Naive thymus-derived CD8-positive, alpha-beta T cell (primary cell): Measurements from ENCODE around the gene MRPL45. TPM values are rescaled to one million over a fixed set of nuclear protein-coding genes. Genes with fewer than 3 reads are reported as not detected.
"Not testable (repeated sequence)": the region's sequence is repeated elsewhere in the genome, so short reads cannot be mapped to it uniquely, and the experiment has no call there.

Experiments used
- ATAC-seq, 2 donors: fragments of 150-1000 bp; cut with Tn5 transposase in 1 of 2; sonication (Bioruptor Pico), chemical (Tn5 transposase) in 1 of 2; 1 replicate in 1 of 2; 2 replicates in 1 of 2; pipeline ENCODE4 v1.10.0; 2021; ENCODE audit warnings: mild to moderate bottlenecking in 2 of 2, moderate library complexity in 2 of 2
- POLR2A ChIA-PET: fragments of 350-600 bp; sonication (Branson Sonifier 250); formaldehyde crosslinking; loops from one replicate; lab custom pipeline; 2021; ENCODE audit warnings: antibody characterized with exemption; lab: Charles Lee
- DNase-seq, 10 donors: peaks; one replicate each; pipeline versions ENCODE4 v3.0.0 to v3.0.0-alpha.2; 2020 to 2022
- H3K27ac Mint-ChIP-seq, 10 donors: one replicate each; pipeline ENCODE4 v1.8.0; 2020 to 2022; ENCODE audit warnings: mild to moderate bottlenecking in 10 of 10, mixed read lengths in 10 of 10, moderate library complexity in 4 of 10, inconsistent platforms in 1 of 10
- H3K27me3 Mint-ChIP-seq, 5 donors: one replicate each; pipeline ENCODE4 v1.8.0; 2021 to 2022; ENCODE audit warnings: mixed read lengths in 5 of 5
- H3K36me3 Mint-ChIP-seq, 3 donors: one replicate each; pipeline ENCODE4 v1.8.0; 2020 to 2022; ENCODE audit warnings: mixed read lengths in 3 of 3, mild to moderate bottlenecking in 2 of 3, inconsistent platforms in 1 of 3
- H3K4me1 Mint-ChIP-seq, 4 donors: one replicate each; pipeline ENCODE4 v1.8.0; 2021 to 2022; ENCODE audit warnings: mixed read lengths in 4 of 4
- H3K4me3 Mint-ChIP-seq, 10 donors: one replicate each; pipeline ENCODE4 v1.8.0; 2020 to 2022; ENCODE audit warnings: mild to moderate bottlenecking in 10 of 10, mixed read lengths in 10 of 10, moderate library complexity in 6 of 10, inconsistent platforms in 1 of 10
- H3K9me3 Mint-ChIP-seq, 9 donors: one replicate each; pipeline ENCODE4 v1.8.0; 2020 to 2022; ENCODE audit warnings: mixed read lengths in 9 of 9, mild to moderate bottlenecking in 3 of 9, inconsistent platforms in 1 of 9, moderate library complexity in 1 of 9
- polyA plus RNA-seq, 3 donors: library from polyadenylated mRNA; unstranded; fragments of 300-500 nt; fragmentation: Illumina TruSeq; gene quantifications; one replicate each; pipeline ENCODE4 v1.2.3, GENCODE V29; 2021
- total RNA-seq, 8 experiments: library from RNA in 2 of 8; stranded (reverse) in 2 of 8; gene quantifications; one replicate each; pipeline ENCODE4 v1.2.3 and lab custom pipeline; 2021 to 2026

MRPL45 gene
- total and polyA plus RNA-seq, 5 experiments from 2014 or later = 21.6 to 34.7 (median 24.0) TPM

DNA sequence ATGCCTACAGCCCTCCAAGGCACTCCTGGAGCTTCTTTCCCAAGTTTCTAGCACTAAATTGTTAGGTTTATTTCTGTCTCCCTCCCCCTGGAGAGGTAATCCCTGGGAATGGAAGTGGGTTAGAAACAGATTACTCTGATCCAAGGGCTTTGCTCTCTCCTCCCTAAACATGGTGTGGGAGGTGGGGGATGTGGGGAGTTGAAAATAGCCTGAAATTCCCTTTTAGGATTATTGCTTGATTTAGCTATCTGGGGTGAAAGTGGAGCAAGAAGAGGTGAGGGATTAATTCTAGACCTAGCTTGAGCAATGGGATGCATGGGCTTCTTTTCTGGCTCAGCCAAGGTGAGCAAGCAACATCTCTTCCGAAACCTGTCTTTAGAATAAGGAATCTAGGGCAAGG is 7.2 kb upstream of the MRPL45 start:
- H3K27ac Mint-ChIP-seq, H3K4me3 Mint-ChIP-seq, H3K4me1 Mint-ChIP-seq, POLR2A ChIA-PET, H3K36me3 Mint-ChIP-seq, DNase-seq, ATAC-seq, H3K9me3 Mint-ChIP-seq, H3K27me3 Mint-ChIP-seq: not testable (repeated sequence)

GRCh38 chr17:38295602-38296365 is 1.2 kb upstream of the MRPL45 start:
- H3K9me3 Mint-ChIP-seq, H3K36me3 Mint-ChIP-seq, DNase-seq, H3K27me3 Mint-ChIP-seq, ATAC-seq, POLR2A ChIA-PET: not testable (repeated sequence)
- H3K4me1 Mint-ChIP-seq = peaks cover 7 to 14% (median 8%) of the 10 kb centered on the region in 4 donors
- H3K4me3 Mint-ChIP-seq = peak overlapping the region; percentile 84 to 95 (median 91)
- peak overlapping the region in 9 of 10 donors; percentile 40 to 99 (median 97) for H3K27ac Mint-ChIP-seq

GRCh38 chr17:38315497-38315896 is 18.5 kb downstream of the MRPL45 start:
- POLR2A ChIA-PET = no interaction called here
- DNase-seq (no peak), ATAC-seq (no peak)
- no peak overlapping the region for H3K27ac Mint-ChIP-seq
- H3K4me1 Mint-ChIP-seq = peaks cover 0 to 3% (median 0%) of the 10 kb centered on the region in 4 donors
- H3K4me3 Mint-ChIP-seq = no peak overlapping the region
- H3K27me3 Mint-ChIP-seq = no peaks in the 10 kb centered on the region
- H3K9me3 Mint-ChIP-seq = no peaks in the 10 kb centered on the region
- peaks cover 4 to 70% (median 22%) of the 10 kb centered on the region in 3 donors for H3K36me3 Mint-ChIP-seq

DNA sequence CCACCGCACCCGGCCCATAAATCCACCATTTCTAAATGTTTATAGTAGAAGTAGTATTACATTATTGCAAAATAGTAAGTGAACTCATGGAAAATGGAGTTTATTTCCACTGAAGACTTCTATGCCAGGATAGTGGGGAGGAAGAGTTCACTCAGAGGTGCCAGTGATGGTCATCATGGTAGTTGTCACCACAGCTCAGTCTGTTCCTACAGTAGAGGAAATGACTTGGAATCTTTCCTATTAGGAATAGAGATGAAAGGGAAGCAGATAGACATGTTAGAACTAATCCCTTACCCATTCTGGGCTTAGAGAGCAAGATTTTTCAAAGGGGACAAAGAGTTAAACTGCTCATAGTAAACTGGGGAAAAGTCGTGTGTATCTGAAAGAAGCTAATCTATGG is 20.1 kb downstream of the MRPL45 start:
- no peaks in the 10 kb centered on the region for H3K9me3 Mint-ChIP-seq
- POLR2A ChIA-PET = no interaction called here
- no peaks in the 10 kb centered on the region for H3K27me3 Mint-ChIP-seq
- DNase-seq (no peak), ATAC-seq (no peak)
- H3K27ac Mint-ChIP-seq = peak overlapping the region in 1 of 10 donors; percentile 60
- H3K4me3 Mint-ChIP-seq = no peak overlapping the region
- H3K36me3 Mint-ChIP-seq = peaks cover 4 to 73% (median 16%) of the 10 kb centered on the region in 3 donors
- peaks cover 0 to 3% (median 0%) of the 10 kb centered on the region in 4 donors for H3K4me1 Mint-ChIP-seq

GRCh38 chr17:38320482-38320881 is 23.5 kb downstream of the MRPL45 start:
- Mint-ChIP-seq H3K4me1 (peaks cover 2 to 6% (median 4%) of the 10 kb centered on the region in 4 donors), H3K4me3 (no peak overlapping the region), H3K9me3 (no peaks in the 10 kb centered on the region), H3K36me3 (peaks cover 4 to 65% (median 9%) of the 10 kb centered on the region in 3 donors), H3K27ac (no peak overlapping the region), H3K27me3 (no peaks in the 10 kb centered on the region)
- DNase-seq = no peak
- ATAC-seq = no peak
- POLR2A ChIA-PET = no interaction called here

DNA sequence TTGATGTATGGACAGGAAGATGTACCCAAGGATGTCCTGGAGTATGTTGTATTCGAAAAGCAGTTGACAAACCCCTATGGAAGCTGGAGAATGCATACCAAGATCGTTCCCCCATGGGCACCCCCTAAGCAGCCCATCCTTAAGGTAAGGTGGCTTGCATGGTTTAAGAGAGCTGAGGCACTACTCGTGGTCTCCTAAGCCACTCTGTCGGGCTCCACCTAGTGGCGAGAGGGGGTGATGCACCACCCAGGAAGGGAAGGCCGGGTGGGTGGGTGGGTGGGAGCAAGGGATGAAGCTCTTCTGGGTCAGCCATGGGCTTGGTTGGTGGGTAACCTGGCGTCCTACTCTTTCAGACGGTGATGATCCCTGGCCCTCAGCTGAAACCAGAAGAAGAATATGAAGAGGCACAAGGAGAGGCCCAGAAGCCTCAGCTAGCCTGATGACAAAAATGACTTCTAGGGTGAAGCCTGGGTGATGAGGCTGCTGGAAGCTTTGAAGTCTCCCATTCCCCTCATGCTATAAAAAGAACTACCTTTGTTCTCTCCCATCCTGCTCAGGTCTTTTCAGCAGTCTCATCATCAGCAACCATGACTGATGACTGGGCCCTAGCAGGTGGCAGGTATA is 25.3 kb downstream of the MRPL45 start:
- ATAC-seq (peak; percentile 83 to 97), DNase-seq (peak; percentile 37 to 84 (median 66))
- no peaks in the 10 kb centered on the region for H3K27me3 Mint-ChIP-seq

DNA sequence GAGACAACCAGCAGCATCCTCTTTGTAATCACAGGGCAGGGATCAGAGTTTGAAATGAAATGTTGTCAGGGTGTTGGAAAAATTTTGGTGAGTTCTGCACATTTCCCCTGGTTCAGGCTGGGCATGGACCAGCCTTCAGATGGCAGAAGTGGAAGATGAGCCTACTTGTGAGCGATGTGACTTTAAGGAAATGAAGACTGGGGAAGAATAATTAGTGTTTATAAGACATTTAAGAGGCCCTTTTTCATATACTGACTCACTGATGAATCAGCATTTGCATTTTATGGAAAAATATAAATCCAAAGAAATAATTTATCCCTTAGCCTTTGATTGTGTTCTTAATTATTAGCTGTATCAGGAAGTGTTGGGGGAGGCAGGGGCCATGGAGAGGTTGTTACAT is 25.9 kb downstream of the MRPL45 start:
- ATAC-seq (no peak), DNase-seq (no peak)
- Mint-ChIP-seq H3K4me1 (peaks cover 11 to 22% (median 15%) of the 10 kb centered on the region in 4 donors), H3K27ac (no peak overlapping the region), H3K27me3 (no peaks in the 10 kb centered on the region), H3K4me3 (no peak overlapping the region), H3K36me3 (peaks cover 0 to 46% (median 3%) of the 10 kb centered on the region in 3 donors), H3K9me3 (no peaks in the 10 kb centered on the region)
- POLR2A ChIA-PET = no interaction called here

More for the DNA sequence above, 25.3 kb downstream of the MRPL45 start:
- no peak overlapping the region for H3K4me3 Mint-ChIP-seq
- peaks cover 0 to 52% (median 3%) of the 10 kb centered on the region in 3 donors for H3K36me3 Mint-ChIP-seq
- no peaks in the 10 kb centered on the region for H3K9me3 Mint-ChIP-seq
- peaks cover 9 to 20% (median 14%) of the 10 kb centered on the region in 4 donors for H3K4me1 Mint-ChIP-seq
- POLR2A ChIA-PET = interaction anchor here (0.6 kb wide), 1 partner anchor 94 kb away, joined by 7 read pairs; no protein-coding TSS in a partner anchor
- H3K27ac Mint-ChIP-seq = peak overlapping the region in 1 of 10 donors; percentile 30

GRCh38 chr17:38324141-38324697 is 27.3 kb downstream of the MRPL45 start:
- Mint-ChIP-seq H3K4me3 (no peak overlapping the region), H3K9me3 (no peaks in the 10 kb centered on the region), H3K4me1 (peaks cover 11 to 24% (median 15%) of the 10 kb centered on the region in 4 donors), H3K27ac (no peak overlapping the region), H3K36me3 (peaks cover 0 to 40% (median 3%) of the 10 kb centered on the region in 3 donors), H3K27me3 (peaks cover 0 to 2% (median 0%) of the 10 kb centered on the region in 5 donors)
- POLR2A ChIA-PET = no interaction called here
- DNase-seq = no peak
- ATAC-seq = no peak

DNA sequence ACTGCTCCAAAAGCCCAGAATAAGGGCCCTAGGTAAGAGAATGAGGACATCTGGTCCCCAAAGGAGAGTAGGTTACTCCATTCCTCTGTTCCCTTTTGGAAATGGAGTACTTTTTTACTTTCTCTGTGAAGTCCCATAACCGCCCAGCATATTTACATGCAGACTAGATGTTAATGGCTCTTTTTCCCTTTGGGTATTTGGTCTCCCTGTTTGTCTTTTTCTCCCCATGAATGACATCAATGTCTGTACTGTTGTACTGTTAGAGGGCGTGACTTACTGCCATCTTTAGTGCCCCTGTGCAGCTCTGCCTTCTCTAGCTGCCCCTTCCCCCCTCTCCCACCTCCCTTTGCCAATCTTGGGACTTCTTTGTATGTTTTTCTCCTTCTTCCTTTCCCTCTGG is 27.8 kb downstream of the MRPL45 start:
- ATAC-seq (no peak), DNase-seq (no peak)
- Mint-ChIP-seq H3K27me3 (peaks cover 0 to 2% (median 0%) of the 10 kb centered on the region in 5 donors), H3K4me3 (no peak overlapping the region), H3K9me3 (no peaks in the 10 kb centered on the region), H3K4me1 (peaks cover 11 to 24% (median 15%) of the 10 kb centered on the region in 4 donors), H3K36me3 (peaks cover 0 to 35% (median 3%) of the 10 kb centered on the region in 3 donors), H3K27ac (peak overlapping the region in 4 of 10 donors; percentile 16 to 81 (median 34))
- POLR2A ChIA-PET = no interaction called here

- DNase-seq = no peak
- H3K27me3 Mint-ChIP-seq = peaks cover 0 to 2% (median 0%) of the 10 kb centered on the region in 5 donors
- no peaks in the 10 kb centered on the region for H3K9me3 Mint-ChIP-seq
- peak in 1 of 2 donors; percentile 45 for ATAC-seq
- H3K4me1 Mint-ChIP-seq = peaks cover 11 to 24% (median 14%) of the 10 kb centered on the region in 4 donors
- H3K36me3 Mint-ChIP-seq = peaks cover 0 to 31% (median 3%) of the 10 kb centered on the region in 3 donors
- no peak overlapping the region for H3K4me3 Mint-ChIP-seq
- POLR2A ChIA-PET = interaction anchor here (0.6 kb wide), 1 partner anchor 21 kb away, joined by 6 read pairs; no protein-coding TSS in a partner anchor
- peak overlapping the region in 3 of 10 donors; percentile 40 to 83 (median 81) for H3K27ac Mint-ChIP-seq
Measured at GRCh38 chr17:38325221-38325851, 28.4 kb downstream of the MRPL45 start.

- Mint-ChIP-seq H3K27me3 (peaks cover 0 to 6% (median 0%) of the 10 kb centered on the region in 5 donors), H3K4me1 (peaks cover 11 to 24% (median 16%) of the 10 kb centered on the region in 4 donors), H3K36me3 (peaks cover 0 to 14% (median 3%) of the 10 kb centered on the region in 3 donors), H3K4me3 (no peak overlapping the region), H3K9me3 (no peaks in the 10 kb centered on the region), H3K27ac (peak overlapping the region in 3 of 10 donors; percentile 35 to 84 (median 35))
- no peak for DNase-seq
- POLR2A ChIA-PET = no interaction called here
- peak in 1 of 2 donors; percentile 36 for ATAC-seq
Measured at GRCh38 chr17:38326996-38327792, 30.2 kb downstream of the MRPL45 start.
